HepG2 (cell line): ENCODE data around the gene C2. TPM values are rescaled to one million over a fixed set of nuclear protein-coding genes. Genes with fewer than 3 reads are reported as not detected.

ENCODE experiments used
- ATAC-seq: fragments of 200-7000 bp; cut with Tn5 transposase; 3 replicates; pipeline ENCODE4 v1.9.1; 2020; ENCODE audit warnings: mild to moderate bottlenecking, moderate library complexity
- BruUV-seq: library from RNA; stranded (reverse); fragments of 400-500 nt; replicated peaks from 2 replicates; lab custom pipeline; 2021; lab: Mats Ljungman, UMichigan
- CTCF ChIA-PET: fragments of 300-600 bp; formaldehyde crosslinking; extraction: SDS; loops from one replicate; lab custom pipeline; 2021; ENCODE audit warnings: low total read pairs, inconsistent platforms, low intra/inter-chr PET ratio; lab: Yijun Ruan, JAX
- POLR2A ChIA-PET: fragments of 350-600 bp; sonication (Branson Sonifier 250); formaldehyde crosslinking; loops from one replicate; lab custom pipeline; 2020; ENCODE audit warnings: antibody characterized with exemption, inconsistent platforms; lab: Yijun Ruan, JAX
- DNase-seq: peaks from one replicate; pipeline ENCODE4 v3.0.0-alpha.2; 2015; ENCODE audit warnings: low spot score
- FAIRE-seq: peaks from 3 replicates; lab custom pipeline; 2011; peaks lifted over from hg19 to GRCh38; lab: Jason Lieb, UNC
- H2AFZ ChIP-seq: one replicate; pipeline ENCODE4 v1.6.1; 2011; ENCODE audit warnings: low read length, inconsistent platforms
- H3K27ac ChIP-seq: fragments of 300-600 bp; 3 replicates; pipeline ENCODE4 v1.8.0; 2011; ENCODE audit warnings: mixed run types, mild to moderate bottlenecking, mixed read lengths, low read length, inconsistent platforms; ENCODE audit not compliant: insufficient read depth; ENCODE audit errors: extremely low read length
- H3K27me3 ChIP-seq, 2 experiments: fragments of 200-600 bp in 1 of 2; 2 replicates in 1 of 2; 3 replicates in 1 of 2; pipeline versions ENCODE4 v1.6.0 to v1.8.0; 2011; ENCODE audit warnings: low read length in 2 of 2, mild to moderate bottlenecking in 2 of 2, moderate library complexity in 2 of 2, inconsistent platforms in 1 of 2; ENCODE audit not compliant: insufficient read depth in 2 of 2, control insufficient read depth in 1 of 2
- H3K36me3 ChIP-seq, 2 experiments: fragments of 200-600 bp in 1 of 2; replicated peaks in 1 of 2; 2 replicates in 1 of 2; 3 replicates in 1 of 2; pipeline versions ENCODE4 v1.5.1 to v1.8.0; 2011; ENCODE audit warnings: low read length in 2 of 2, inconsistent platforms in 1 of 2; ENCODE audit not compliant: insufficient read depth in 2 of 2, control insufficient read depth in 1 of 2
- H3K4me1 ChIP-seq: 2 replicates; pipeline ENCODE4 v1.5.1; 2012; ENCODE audit warnings: low read length, inconsistent platforms; ENCODE audit not compliant: insufficient read depth
- H3K4me2 ChIP-seq: 2 replicates; pipeline ENCODE4 v1.6.0; 2011; ENCODE audit warnings: low read depth, low read length, inconsistent platforms
- H3K4me3 ChIP-seq, 3 experiments: fragments of 200-600 bp in 1 of 3; sonication (generic), shearing (Covaris generic) in 1 of 3; replicated peaks in 1 of 3; 2 replicates each; pipeline ENCODE4 v1.5.1; 2011 to 2016; ENCODE audit warnings: low read length in 3 of 3, inconsistent platforms in 2 of 3, low read depth in 2 of 3, mild to moderate bottlenecking in 2 of 3, control low read depth in 1 of 3, mixed read lengths in 1 of 3; ENCODE audit not compliant: insufficient read depth in 1 of 3
- H3K79me2 ChIP-seq: one replicate; pipeline ENCODE4 v1.6.1; 2011; ENCODE audit warnings: low read length, inconsistent platforms; ENCODE audit not compliant: insufficient read depth
- H3K9ac ChIP-seq: 2 replicates; pipeline ENCODE4 v1.6.0; 2011; ENCODE audit warnings: mild to moderate bottlenecking, low read depth, low read length, inconsistent platforms; ENCODE audit not compliant: insufficient read depth
- H3K9me3 ChIP-seq: 2 replicates; pipeline ENCODE4 v1.5.1; 2012; ENCODE audit warnings: mild to moderate bottlenecking, low read length
- H4K20me1 ChIP-seq: 2 replicates; pipeline ENCODE4 v1.6.0; 2011; ENCODE audit warnings: inconsistent platforms, mild to moderate bottlenecking, low read length, moderate library complexity; ENCODE audit not compliant: insufficient read depth
- KLF15 ChIP-seq: sonication (generic); formaldehyde crosslinking; IDR thresholded peaks from 2 replicates; pipeline ENCODE4 v1.8.1; 2023; ENCODE audit warnings: borderline replicate concordance, mild to moderate bottlenecking, inconsistent platforms, missing genetic modification reagents, mixed read lengths
- LBX2 ChIP-seq: sonication (generic); formaldehyde crosslinking; IDR thresholded peaks from 2 replicates; pipeline ENCODE4 v1.5.0; 2020; ENCODE audit warnings: missing genetic modification reagents, mild to moderate bottlenecking, borderline replicate concordance
- MIER3 ChIP-seq: IDR thresholded peaks from 2 replicates; pipeline ENCODE4 v1.6.1; 2016; ENCODE audit warnings: missing compliant biosample characterization, borderline replicate concordance
- NR2F1 ChIP-seq, 2 experiments: fragments of 450-650 bp in 1 of 2; formaldehyde crosslinking in 1 of 2; IDR thresholded peaks; 2 replicates each; pipeline versions ENCODE4 v1.5.0 to v1.6.1; 2016 to 2020; ENCODE audit warnings: mild to moderate bottlenecking in 1 of 2, missing compliant biosample characterization in 1 of 2, missing genetic modification reagents in 1 of 2, moderate library complexity in 1 of 2
- SMARCC2 ChIP-seq: fragments of 450-650 bp; IDR thresholded peaks from 2 replicates; pipeline ENCODE4 v1.6.1; 2017; ENCODE audit warnings: antibody characterized with exemption, mild to moderate bottlenecking
- ZBTB38 ChIP-seq: sonication (generic); formaldehyde crosslinking; IDR thresholded peaks from 2 replicates; pipeline ENCODE4 v1.5.1; 2020; ENCODE audit warnings: mild to moderate bottlenecking, missing genetic modification reagents
- ZFYVE20 ChIP-seq: sonication (generic); formaldehyde crosslinking; IDR thresholded peaks from 2 replicates; pipeline ENCODE4 v1.8.0; 2023; ENCODE audit warnings: low read depth, mild to moderate bottlenecking, moderate library complexity, missing genetic modification reagents, borderline replicate concordance
- ZNF550 ChIP-seq: sonication (generic); formaldehyde crosslinking; IDR thresholded peaks from 2 replicates; pipeline ENCODE4 v1.4.0; 2020; ENCODE audit warnings: mild to moderate bottlenecking, missing genetic modification reagents, borderline replicate concordance
- ZNF710 ChIP-seq: sonication (generic); formaldehyde crosslinking; IDR thresholded peaks from 2 replicates; pipeline ENCODE4 v1.5.0; 2020; ENCODE audit warnings: mild to moderate bottlenecking, missing genetic modification reagents, borderline replicate concordance
- WGBS: methylation state at CpG from one replicate; pipeline ENCODE4 v1.1.6; 2017; ENCODE audit warnings: low lambda C conversion rate; 5-methylcytosine and 5-hydroxymethylcytosine counted together
- in situ Hi-C: cut with HindIII; loops from 2 replicates; pipeline ENCODE4 v1.10.0; 2017; ENCODE audit warnings: low pct_unique_long_range_greater_than_20kb; ENCODE audit not compliant: extremely low pct_ligation_motif_present
- intact Hi-C: fragments of 100-400 bp; cut with micrococcal nuclease; formaldehyde crosslinking; loops from one replicate; pipeline ENCODE4 v1.10.0; 2022; ENCODE audit not compliant: unreplicated experiment
- polyA plus RNA-seq, 8 experiments: library from polyadenylated mRNA; depleted of rRNA in 3 of 8; stranded (reverse) in 7 of 8; unstranded in 1 of 8; fragments of >200 nt; fragmentation: Illumina TruSeq in 4 of 8; extraction: Trizol in 4 of 8; gene quantifications; 2 replicates each; pipeline versions ENCODE4 v1.2.1 to v1.2.3, GENCODE V29; 2011 to 2016; ENCODE audit warnings: low read depth in 4 of 8, missing spikeins in 1 of 8, mixed read lengths in 1 of 8; ENCODE audit not compliant: insufficient read depth in 1 of 8
- total RNA-seq, 5 experiments: library from RNA; depleted of rRNA; stranded (reverse); fragments of >200 nt; fragmentation: Illumina TruSeq; extraction: Trizol; gene quantifications; 2 replicates each; pipeline ENCODE4 v1.2.3, GENCODE V29; 2016; ENCODE audit warnings: low read depth in 1 of 5
- TF ChIP-seq, protein P1 (sequence below): sonication (generic); formaldehyde crosslinking; IDR thresholded peaks from 2 replicates; pipeline ENCODE4 v1.4.0; 2020; ENCODE audit warnings: missing genetic modification reagents
- TF ChIP-seq, protein P2 (sequence below): sonication (generic); formaldehyde crosslinking; IDR thresholded peaks from 2 replicates; pipeline ENCODE4 v1.5.1; 2020; ENCODE audit warnings: missing genetic modification reagents, mild to moderate bottlenecking, borderline replicate concordance
- TF ChIP-seq, protein P3 (sequence below): sonication (generic); formaldehyde crosslinking; IDR thresholded peaks from 2 replicates; pipeline ENCODE4 v1.5.0; 2020; ENCODE audit warnings: mild to moderate bottlenecking, missing genetic modification reagents

C2 gene
- total and polyA plus RNA-seq, 2 of the 13 experiments (the other 11 are each of a cell fraction or from before 2014, with no cell fraction given), result 165 to 307 TPM

DNA sequence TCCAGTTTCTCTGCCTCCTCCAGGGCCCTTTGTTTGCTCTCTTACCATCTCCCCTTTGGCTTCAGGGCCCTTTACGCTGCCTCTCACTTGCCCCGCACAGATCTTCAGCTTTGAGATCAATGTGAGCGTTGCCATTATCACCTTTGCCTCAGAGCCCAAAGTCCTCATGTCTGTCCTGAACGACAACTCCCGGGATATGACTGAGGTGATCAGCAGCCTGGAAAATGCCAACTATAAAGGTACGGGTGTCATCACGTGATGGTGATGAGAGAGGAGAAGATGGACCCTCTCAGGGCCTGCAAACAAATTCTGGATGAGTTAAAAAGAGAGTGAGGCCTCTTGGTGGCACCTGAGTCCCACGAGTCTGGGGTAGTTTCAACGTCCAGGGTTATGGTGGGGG is 8.3 kb downstream of the C2 start (continued):
- TF ChIP-seq ZBTB38 (CRISPR knock-in tag), result 0 out of 2 replicates have a peak, but pooled peaks have one; percentile 31

GRCh38 chr6:31940256-31940664 is 12.7 kb downstream of the C2 start:
- intact Hi-C loops (no loop called here), in situ Hi-C loops (no loop called here)
- ChIA-PET CTCF (interaction anchor here (1.2 kb wide), 1 partner anchor 12 kb away, joined by 3 read pairs; no protein-coding TSS in a partner anchor), POLR2A (interaction anchor here (0.8 to 3.0 kb wide), 11 partner anchors 10 to 149 kb away, joined by 3 to 47 read pairs (median 6); partner anchors contain the start of genes C2, NEU1 and ZBTB12)
- 6% methylated on average over 6 of the region's 6 CpGs for WGBS
- Histone ChIP-seq H3K36me3 (peaks cover 6 to 34% of the 10 kb centered on the region in 2 experiments; a peak in 4 of 5 replicates), H3K27ac (peak overlapping the region; percentile 48), H2AFZ (no peak overlapping the region), H3K9me3 (no peaks in the 10 kb centered on the region), H3K4me3 (no peak overlapping the region), H3K27me3 (no peaks in the 10 kb centered on the region), H3K4me2 (peak overlapping the region; percentile 22), H4K20me1 (no peaks in the 10 kb centered on the region), H3K79me2 (no peaks in the 10 kb centered on the region), H3K4me1 (peaks cover 62% of the 10 kb centered on the region), H3K9ac (no peak overlapping the region)
- ATAC-seq (peak; percentile 59), FAIRE-seq (peak; percentile 93), DNase-seq (peak; percentile 78)
- no TSS peak for BruUV-seq
- TF ChIP-seq KLF15 (CRISPR knock-in tag) (no peak), ZNF710 (no peak), LBX2 (no peak), SMARCC2 (no peak), ZFYVE20 (CRISPR knock-in tag) (no peak), NR2F1 (CRISPR knock-in tag; IDR thresholded peaks at IDR 0.05) (no peak), MIER3 (CRISPR knock-in tag) (no peak), ZNF550 (CRISPR knock-in tag) (no peak)
- TF ChIP-seq, protein P1, sequence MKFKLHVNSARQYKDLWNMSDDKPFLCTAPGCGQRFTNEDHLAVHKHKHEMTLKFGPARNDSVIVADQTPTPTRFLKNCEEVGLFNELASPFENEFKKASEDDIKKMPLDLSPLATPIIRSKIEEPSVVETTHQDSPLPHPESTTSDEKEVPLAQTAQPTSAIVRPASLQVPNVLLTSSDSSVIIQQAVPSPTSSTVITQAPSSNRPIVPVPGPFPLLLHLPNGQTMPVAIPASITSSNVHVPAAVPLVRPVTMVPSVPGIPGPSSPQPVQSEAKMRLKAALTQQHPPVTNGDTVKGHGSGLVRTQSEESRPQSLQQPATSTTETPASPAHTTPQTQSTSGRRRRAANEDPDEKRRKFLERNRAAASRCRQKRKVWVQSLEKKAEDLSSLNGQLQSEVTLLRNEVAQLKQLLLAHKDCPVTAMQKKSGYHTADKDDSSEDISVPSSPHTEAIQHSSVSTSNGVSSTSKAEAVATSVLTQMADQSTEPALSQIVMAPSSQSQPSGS (CRISPR knock-in tag), result no peak
- TF ChIP-seq, protein P2, sequence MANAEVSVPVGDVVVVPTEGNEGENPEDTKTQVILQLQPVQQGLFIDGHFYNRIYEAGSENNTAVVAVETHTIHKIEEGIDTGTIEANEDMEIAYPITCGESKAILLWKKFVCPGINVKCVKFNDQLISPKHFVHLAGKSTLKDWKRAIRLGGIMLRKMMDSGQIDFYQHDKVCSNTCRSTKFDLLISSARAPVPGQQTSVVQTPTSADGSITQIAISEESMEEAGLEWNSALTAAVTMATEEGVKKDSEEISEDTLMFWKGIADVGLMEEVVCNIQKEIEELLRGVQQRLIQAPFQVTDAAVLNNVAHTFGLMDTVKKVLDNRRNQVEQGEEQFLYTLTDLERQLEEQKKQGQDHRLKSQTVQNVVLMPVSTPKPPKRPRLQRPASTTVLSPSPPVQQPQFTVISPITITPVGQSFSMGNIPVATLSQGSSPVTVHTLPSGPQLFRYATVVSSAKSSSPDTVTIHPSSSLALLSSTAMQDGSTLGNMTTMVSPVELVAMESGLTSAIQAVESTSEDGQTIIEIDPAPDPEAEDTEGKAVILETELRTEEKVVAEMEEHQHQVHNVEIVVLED, result peak; percentile 16; the same call in 1 of the 2 replicates
- TF ChIP-seq, protein P3, sequence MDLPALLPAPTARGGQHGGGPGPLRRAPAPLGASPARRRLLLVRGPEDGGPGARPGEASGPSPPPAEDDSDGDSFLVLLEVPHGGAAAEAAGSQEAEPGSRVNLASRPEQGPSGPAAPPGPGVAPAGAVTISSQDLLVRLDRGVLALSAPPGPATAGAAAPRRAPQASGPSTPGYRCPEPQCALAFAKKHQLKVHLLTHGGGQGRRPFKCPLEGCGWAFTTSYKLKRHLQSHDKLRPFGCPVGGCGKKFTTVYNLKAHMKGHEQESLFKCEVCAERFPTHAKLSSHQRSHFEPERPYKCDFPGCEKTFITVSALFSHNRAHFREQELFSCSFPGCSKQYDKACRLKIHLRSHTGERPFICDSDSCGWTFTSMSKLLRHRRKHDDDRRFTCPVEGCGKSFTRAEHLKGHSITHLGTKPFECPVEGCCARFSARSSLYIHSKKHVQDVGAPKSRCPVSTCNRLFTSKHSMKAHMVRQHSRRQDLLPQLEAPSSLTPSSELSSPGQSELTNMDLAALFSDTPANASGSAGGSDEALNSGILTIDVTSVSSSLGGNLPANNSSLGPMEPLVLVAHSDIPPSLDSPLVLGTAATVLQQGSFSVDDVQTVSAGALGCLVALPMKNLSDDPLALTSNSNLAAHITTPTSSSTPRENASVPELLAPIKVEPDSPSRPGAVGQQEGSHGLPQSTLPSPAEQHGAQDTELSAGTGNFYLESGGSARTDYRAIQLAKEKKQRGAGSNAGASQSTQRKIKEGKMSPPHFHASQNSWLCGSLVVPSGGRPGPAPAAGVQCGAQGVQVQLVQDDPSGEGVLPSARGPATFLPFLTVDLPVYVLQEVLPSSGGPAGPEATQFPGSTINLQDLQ (CRISPR knock-in tag), result no peak
